ENCODE results near the gene PRORP. TPM values are rescaled to one million over a fixed set of nuclear protein-coding genes. Genes with fewer than 3 reads are reported as not detected.

PRORP gene
- total and polyA plus RNA-seq, 3 donors from 2014 or later, result 24.3 to 34.4 (median 31.7) TPM

DNA sequence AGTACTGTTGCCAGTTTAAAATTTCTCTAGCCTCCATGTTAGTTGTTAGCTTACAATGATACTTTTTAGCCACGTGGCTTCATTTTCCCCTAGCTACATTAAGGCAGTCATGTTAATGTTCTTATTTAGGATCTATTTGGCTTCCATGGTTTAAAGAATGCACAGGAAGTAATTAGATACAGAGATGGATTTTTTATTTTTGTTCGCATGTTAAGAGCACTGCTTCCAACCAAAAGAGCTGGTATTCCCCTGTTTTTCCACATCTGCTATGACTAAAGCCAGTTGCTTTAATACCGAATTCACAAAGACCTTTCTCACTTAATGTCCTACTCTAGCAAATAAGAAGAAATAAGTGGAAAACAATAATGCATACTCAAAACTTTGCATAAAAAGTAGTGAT is 45.1 kb downstream of the PRORP start:
- no peak overlapping the region for H3K27ac ChIP-seq
- no peaks in the 10 kb centered on the region for H3K36me3 ChIP-seq (ENCODE audit: low read depth, missing control alignments)
- intact Hi-C loops (cut with DNase I; ENCODE audit: low total_unique reads), result no loop called here
- WGBS, 2 donors, result 81 to 94% methylated on average over 3 of the region's 3 CpGs
- H3K4me3 ChIP-seq, result no peak overlapping the region
- DNase-seq, result no peak
- no peaks in the 10 kb centered on the region for H3K27me3 ChIP-seq
- H3K4me1 ChIP-seq, result no peaks in the 10 kb centered on the region
- H3K9me3 ChIP-seq, result no peaks in the 10 kb centered on the region
- TF ChIP-seq, protein P1, sequence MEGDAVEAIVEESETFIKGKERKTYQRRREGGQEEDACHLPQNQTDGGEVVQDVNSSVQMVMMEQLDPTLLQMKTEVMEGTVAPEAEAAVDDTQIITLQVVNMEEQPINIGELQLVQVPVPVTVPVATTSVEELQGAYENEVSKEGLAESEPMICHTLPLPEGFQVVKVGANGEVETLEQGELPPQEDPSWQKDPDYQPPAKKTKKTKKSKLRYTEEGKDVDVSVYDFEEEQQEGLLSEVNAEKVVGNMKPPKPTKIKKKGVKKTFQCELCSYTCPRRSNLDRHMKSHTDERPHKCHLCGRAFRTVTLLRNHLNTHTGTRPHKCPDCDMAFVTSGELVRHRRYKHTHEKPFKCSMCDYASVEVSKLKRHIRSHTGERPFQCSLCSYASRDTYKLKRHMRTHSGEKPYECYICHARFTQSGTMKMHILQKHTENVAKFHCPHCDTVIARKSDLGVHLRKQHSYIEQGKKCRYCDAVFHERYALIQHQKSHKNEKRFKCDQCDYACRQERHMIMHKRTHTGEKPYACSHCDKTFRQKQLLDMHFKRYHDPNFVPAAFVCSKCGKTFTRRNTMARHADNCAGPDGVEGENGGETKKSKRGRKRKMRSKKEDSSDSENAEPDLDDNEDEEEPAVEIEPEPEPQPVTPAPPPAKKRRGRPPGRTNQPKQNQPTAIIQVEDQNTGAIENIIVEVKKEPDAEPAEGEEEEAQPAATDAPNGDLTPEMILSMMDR (IDR thresholded peaks at IDR 0.05), result no peak
- TF ChIP-seq POLR2A (IDR thresholded peaks at IDR 0.05), result no peak

Other genes starting within 250 kb of the PRORP start
- 10 to 100 TPM; 63.1 to 78.2 TPM for gene BAZ1A, start 247.2 kb upstream of the PRORP start, total RNA-seq
- 33.9 TPM for gene BAZ1A, start 247.2 kb upstream of the PRORP start, polyA plus RNA-seq (ENCODE audit: insufficient read depth, low read depth, low replicate concordance)
- gene SRP54, start 139.6 kb upstream of the PRORP start, total RNA-seq, result 100 to 1,000 TPM in 1 of 2 donors, 10 to 100 TPM in 1; 84.1 to 132 TPM
- 78.5 TPM for gene SRP54, start 139.6 kb upstream of the PRORP start, polyA plus RNA-seq (ENCODE audit: insufficient read depth, low read depth, low replicate concordance)
- gene FAM177A1, start 76.3 kb upstream of the PRORP start, total RNA-seq, result 10 to 100 TPM; 49.6 to 52.5 TPM
- gene FAM177A1, start 76.3 kb upstream of the PRORP start, polyA plus RNA-seq (ENCODE audit: insufficient read depth, low read depth, low replicate concordance), result 112 TPM
- gene PPP2R3C, start 562 bp upstream of the PRORP start, total RNA-seq, result 10 to 100 TPM; 30.6 to 37.5 TPM
- 92.3 TPM for gene PPP2R3C, start 562 bp upstream of the PRORP start, polyA plus RNA-seq (ENCODE audit: insufficient read depth, low read depth, low replicate concordance)
- 100 to 1,000 TPM; 147 to 257 TPM for gene PSMA6, start 169.8 kb downstream of the PRORP start, total RNA-seq
- gene PSMA6, start 169.8 kb downstream of the PRORP start, polyA plus RNA-seq (ENCODE audit: insufficient read depth, low read depth, low replicate concordance), result 461 TPM